ENCODE results near the gene ADAMTS12. TPM values are rescaled to one million over a fixed set of nuclear protein-coding genes. Genes with fewer than 3 reads are reported as not detected.

Gene ADAMTS12
- total and polyA plus RNA-seq, 2 experiments from 2014 or later = 9.1 to 17.1 TPM

DNA sequence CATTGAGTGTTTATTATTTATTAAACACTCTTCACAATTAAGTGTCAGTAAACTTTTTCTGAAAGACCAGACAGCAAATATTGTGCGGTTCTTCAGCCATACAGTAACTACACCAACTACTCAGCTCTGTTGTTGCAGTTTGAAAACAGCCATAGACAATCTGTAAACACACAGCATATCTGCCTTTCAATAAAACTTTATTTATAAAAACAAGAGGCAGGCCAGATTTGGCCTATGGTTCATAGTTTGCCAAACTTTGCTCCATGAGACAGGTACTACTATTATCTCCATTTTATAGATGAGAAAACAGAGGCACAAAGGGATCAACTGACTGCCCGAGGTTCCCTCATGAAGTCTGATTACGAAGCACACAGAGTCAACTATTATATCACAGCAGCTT, 11.5 kb downstream of the ADAMTS12 start:
- Histone ChIP-seq H3K9me2 (ENCODE audit: insufficient read depth) (peaks cover 7% of the 10 kb centered on the region; the same call in 1 of the 2 replicates), H3K4me3 (no peak overlapping the region), H3F3A (replicated peaks; ENCODE audit: low read depth) (no peaks in the 10 kb centered on the region), H3K4me2 (no peak overlapping the region), H3K4me1 (ENCODE audit: insufficient read depth) (peaks cover 12% of the 10 kb centered on the region), H3K27me3 (ENCODE audit: insufficient read depth) (no peaks in the 10 kb centered on the region), H3K79me2 (replicated peaks; ENCODE audit: insufficient read depth) (peaks cover 72% of the 10 kb centered on the region), H2AFZ (no peak overlapping the region), H4K20me1 (replicated peaks; ENCODE audit: insufficient read depth) (peaks cover 3% of the 10 kb centered on the region; the same call in 1 of the 2 replicates), H3K36me3 (ENCODE audit: insufficient read depth) (no peaks in the 10 kb centered on the region; the same call in 1 of the 2 replicates), H3K27ac (ENCODE audit: low read depth) (no peak overlapping the region)
- Mint-ChIP-seq H3K27ac (no peak overlapping the region), H3K27me3 (ENCODE audit: insufficient read depth, low read depth, poor library complexity) (peaks cover 3% of the 10 kb centered on the region), H3K9me3 (peaks cover 6% of the 10 kb centered on the region; the same call in 2 of the 3 replicates), H3K4me1 (peaks cover 14% of the 10 kb centered on the region), H3K36me3 (ENCODE audit: low read depth) (peaks cover 24% of the 10 kb centered on the region), H3K4me3 (no peak overlapping the region)
- no peak for ATAC-seq
- TF ChIP-seq, protein P1, sequence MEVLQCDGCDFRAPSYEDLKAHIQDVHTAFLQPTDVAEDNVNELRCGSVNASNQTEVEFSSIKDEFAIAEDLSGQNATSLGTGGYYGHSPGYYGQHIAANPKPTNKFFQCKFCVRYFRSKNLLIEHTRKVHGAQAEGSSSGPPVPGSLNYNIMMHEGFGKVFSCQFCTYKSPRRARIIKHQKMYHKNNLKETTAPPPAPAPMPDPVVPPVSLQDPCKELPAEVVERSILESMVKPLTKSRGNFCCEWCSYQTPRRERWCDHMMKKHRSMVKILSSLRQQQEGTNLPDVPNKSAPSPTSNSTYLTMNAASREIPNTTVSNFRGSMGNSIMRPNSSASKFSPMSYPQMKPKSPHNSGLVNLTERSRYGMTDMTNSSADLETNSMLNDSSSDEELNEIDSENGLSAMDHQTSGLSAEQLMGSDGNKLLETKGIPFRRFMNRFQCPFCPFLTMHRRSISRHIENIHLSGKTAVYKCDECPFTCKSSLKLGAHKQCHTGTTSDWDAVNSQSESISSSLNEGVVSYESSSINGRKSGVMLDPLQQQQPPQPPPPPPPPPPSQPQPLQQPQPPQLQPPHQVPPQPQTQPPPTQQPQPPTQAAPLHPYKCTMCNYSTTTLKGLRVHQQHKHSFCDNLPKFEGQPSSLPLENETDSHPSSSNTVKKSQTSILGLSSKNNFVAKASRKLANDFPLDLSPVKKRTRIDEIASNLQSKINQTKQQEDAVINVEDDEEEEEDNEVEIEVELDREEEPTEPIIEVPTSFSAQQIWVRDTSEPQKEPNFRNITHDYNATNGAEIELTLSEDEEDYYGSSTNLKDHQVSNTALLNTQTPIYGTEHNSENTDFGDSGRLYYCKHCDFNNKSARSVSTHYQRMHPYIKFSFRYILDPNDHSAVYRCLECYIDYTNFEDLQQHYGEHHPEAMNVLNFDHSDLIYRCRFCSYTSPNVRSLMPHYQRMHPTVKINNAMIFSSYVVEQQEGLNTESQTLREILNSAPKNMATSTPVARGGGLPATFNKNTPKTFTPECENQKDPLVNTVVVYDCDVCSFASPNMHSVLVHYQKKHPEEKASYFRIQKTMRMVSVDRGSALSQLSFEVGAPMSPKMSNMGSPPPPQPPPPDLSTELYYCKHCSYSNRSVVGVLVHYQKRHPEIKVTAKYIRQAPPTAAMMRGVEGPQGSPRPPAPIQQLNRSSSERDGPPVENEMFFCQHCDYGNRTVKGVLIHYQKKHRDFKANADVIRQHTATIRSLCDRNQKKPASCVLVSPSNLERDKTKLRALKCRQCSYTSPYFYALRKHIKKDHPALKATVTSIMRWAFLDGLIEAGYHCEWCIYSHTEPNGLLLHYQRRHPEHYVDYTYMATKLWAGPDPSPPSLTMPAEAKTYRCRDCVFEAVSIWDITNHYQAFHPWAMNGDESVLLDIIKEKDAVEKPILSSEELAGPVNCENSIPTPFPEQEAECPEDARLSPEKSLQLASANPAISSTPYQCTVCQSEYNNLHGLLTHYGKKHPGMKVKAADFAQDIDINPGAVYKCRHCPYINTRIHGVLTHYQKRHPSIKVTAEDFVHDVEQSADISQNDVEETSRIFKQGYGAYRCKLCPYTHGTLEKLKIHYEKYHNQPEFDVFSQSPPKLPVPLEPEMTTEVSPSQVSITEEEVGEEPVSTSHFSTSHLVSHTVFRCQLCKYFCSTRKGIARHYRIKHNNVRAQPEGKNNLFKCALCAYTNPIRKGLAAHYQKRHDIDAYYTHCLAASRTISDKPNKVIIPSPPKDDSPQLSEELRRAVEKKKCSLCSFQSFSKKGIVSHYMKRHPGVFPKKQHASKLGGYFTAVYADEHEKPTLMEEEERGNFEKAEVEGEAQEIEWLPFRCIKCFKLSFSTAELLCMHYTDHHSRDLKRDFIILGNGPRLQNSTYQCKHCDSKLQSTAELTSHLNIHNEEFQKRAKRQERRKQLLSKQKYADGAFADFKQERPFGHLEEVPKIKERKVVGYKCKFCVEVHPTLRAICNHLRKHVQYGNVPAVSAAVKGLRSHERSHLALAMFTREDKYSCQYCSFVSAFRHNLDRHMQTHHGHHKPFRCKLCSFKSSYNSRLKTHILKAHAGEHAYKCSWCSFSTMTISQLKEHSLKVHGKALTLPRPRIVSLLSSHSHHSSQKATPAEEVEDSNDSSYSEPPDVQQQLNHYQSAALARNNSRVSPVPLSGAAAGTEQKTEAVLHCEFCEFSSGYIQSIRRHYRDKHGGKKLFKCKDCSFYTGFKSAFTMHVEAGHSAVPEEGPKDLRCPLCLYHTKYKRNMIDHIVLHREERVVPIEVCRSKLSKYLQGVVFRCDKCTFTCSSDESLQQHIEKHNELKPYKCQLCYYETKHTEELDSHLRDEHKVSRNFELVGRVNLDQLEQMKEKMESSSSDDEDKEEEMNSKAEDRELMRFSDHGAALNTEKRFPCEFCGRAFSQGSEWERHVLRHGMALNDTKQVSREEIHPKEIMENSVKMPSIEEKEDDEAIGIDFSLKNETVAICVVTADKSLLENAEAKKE (CRISPR knock-in tag; IDR thresholded peaks at IDR 0.05) = no peak
- TF ChIP-seq NANOG (IDR thresholded peaks at IDR 0.05; ENCODE audit: borderline replicate concordance) (no peak), ZNF114 (CRISPR knock-in tag; IDR thresholded peaks at IDR 0.05) (no peak), STAT1 (IDR thresholded peaks at IDR 0.05; ENCODE audit: unreplicated experiment) (no peak), ETS1 (IDR thresholded peaks at IDR 0.05) (no peak), JUNB (IDR thresholded peaks at IDR 0.05; ENCODE audit: unreplicated experiment) (no peak), POLR2AphosphoS5 (IDR thresholded peaks at IDR 0.05; ENCODE audit: low read depth) (no peak), CTCF (conservative IDR thresholded peaks at IDR 0.05; ENCODE audit: low read depth in 2 of 2) (no peak), ZNF331 (CRISPR knock-in tag; IDR thresholded peaks at IDR 0.05; ENCODE audit: low read depth) (no peak)
- no peak for DNase-seq (ENCODE audit: low spot score)

Data from GM23338 (cell line).